OCI-LY7 (cell line): ENCODE data around the gene CLSTN2. TPM values are rescaled to one million over a fixed set of nuclear protein-coding genes. Genes with fewer than 3 reads are reported as not detected.

Experiments
- BruUV-seq: library from RNA; stranded (reverse); fragments of 400-500 nt; replicated peaks from 2 replicates; lab custom pipeline; 2021; lab: Mats Ljungman, UMichigan
- CTCF ChIA-PET: fragments of 300-600 bp; sonication (Branson Sonifier 250); formaldehyde crosslinking; loops from one replicate; lab custom pipeline; 2022; ENCODE audit warnings: antibody characterized with exemption; ENCODE audit not compliant: unreplicated experiment; lab: Charles Lee
- POLR2A ChIA-PET: fragments of 300-600 bp; sonication (Branson Sonifier 250); formaldehyde crosslinking; loops from one replicate; lab custom pipeline; 2022; ENCODE audit warnings: antibody characterized with exemption; lab: Charles Lee
- DNase-seq: peaks from one replicate; pipeline ENCODE4 v3.0.0-alpha.2; 2015; ENCODE audit warnings: low spot score
- H2AFZ ChIP-seq: fragments of 200-600 bp; sonication (generic), shearing (Covaris generic); 2 replicates; pipeline ENCODE4 v1.6.1; 2014; ENCODE audit warnings: mild to moderate bottlenecking, antibody characterized with exemption, low read length, moderate library complexity
- H3K27ac ChIP-seq: fragments of 200-600 bp; sonication (generic); 2 replicates; pipeline ENCODE4 v1.5.1; 2014; ENCODE audit warnings: mixed run types, low read depth, mild to moderate bottlenecking, moderate library complexity, low read length, inconsistent platforms; ENCODE audit not compliant: poor library complexity, severe bottlenecking
- H3K36me3 ChIP-seq: fragments of 200-600 bp; sonication (generic); 2 replicates; pipeline ENCODE4 v1.6.1; 2014; ENCODE audit warnings: mild to moderate bottlenecking, antibody characterized with exemption, low read length, moderate library complexity, mixed read lengths; ENCODE audit not compliant: insufficient read depth
- H3K4me1 ChIP-seq: fragments of 200-600 bp; sonication (generic); 2 replicates; pipeline ENCODE4 v1.5.1; 2014; ENCODE audit warnings: mild to moderate bottlenecking, low read length; ENCODE audit not compliant: insufficient read depth, poor library complexity, severe bottlenecking
- H3K4me2 ChIP-seq: fragments of 200-600 bp; sonication (generic); 2 replicates; pipeline ENCODE4 v1.6.1; 2014; ENCODE audit warnings: mild to moderate bottlenecking, low read length
- H3K4me3 ChIP-seq: fragments of 200-600 bp; sonication (generic); 2 replicates; pipeline ENCODE4 v1.5.1; 2014; ENCODE audit warnings: mild to moderate bottlenecking, low read depth, low read length; ENCODE audit not compliant: poor library complexity, severe bottlenecking
- H3K79me2 ChIP-seq: fragments of 200-600 bp; sonication (generic); 2 replicates; pipeline ENCODE4 v1.6.1; 2016; ENCODE audit warnings: low read depth, mild to moderate bottlenecking, low read length, moderate library complexity, mixed read lengths; ENCODE audit not compliant: insufficient read depth
- H3K9me2 ChIP-seq: fragments of 200-600 bp; sonication (generic); 2 replicates; pipeline ENCODE4 v1.6.1; 2016; ENCODE audit warnings: mild to moderate bottlenecking, low read length, mixed read lengths; ENCODE audit not compliant: insufficient read depth
- H3K9me3 ChIP-seq: fragments of 200-600 bp; sonication (generic); 2 replicates; pipeline ENCODE4 v1.6.1; 2014; ENCODE audit warnings: mild to moderate bottlenecking, mixed run types, low read length, mixed read lengths
- H4K20me1 ChIP-seq: fragments of 200-600 bp; sonication (generic); 2 replicates; pipeline ENCODE4 v1.6.1; 2014; ENCODE audit warnings: mild to moderate bottlenecking, antibody characterized with exemption, low read length, moderate library complexity, mixed read lengths; ENCODE audit not compliant: insufficient read depth
- CTCF ChIP-seq: fragments of 200-600 bp; sonication (generic); conservative IDR thresholded peaks from 2 replicates; pipeline ENCODE4 v1.5.1; 2014; ENCODE audit warnings: mild to moderate bottlenecking, antibody characterized with exemption, low read length, moderate library complexity, mixed read lengths
- EZH2phosphoT487 ChIP-seq: fragments of 200-600 bp; sonication (generic); IDR thresholded peaks from 2 replicates; pipeline ENCODE4 v1.6.1; 2018; ENCODE audit warnings: low read depth, borderline replicate concordance, mild to moderate bottlenecking, mixed run types, antibody characterized with exemption, low read length, moderate library complexity, mixed read lengths
- intact Hi-C: fragments of 100-400 bp; cut with micrococcal nuclease; formaldehyde crosslinking; loops from one replicate; pipeline ENCODE4 v1.10.0; 2022; ENCODE audit not compliant: unreplicated experiment
- total RNA-seq, 2 experiments: library from RNA; depleted of rRNA in 1 of 2; stranded (reverse); fragments of >200 nt in 1 of 2; shearing (Covaris generic) in 1 of 2; gene quantifications; 2 replicates each; pipeline ENCODE4 v1.2.3, GENCODE V29; 2014 to 2022

CLSTN2 gene
- total RNA-seq, 2 experiments from 2014 or later, result not detected

- Histone ChIP-seq H3K9me3 (no peaks in the 10 kb centered on the region), H4K20me1 (no peaks in the 10 kb centered on the region), H3K4me1 (no peaks in the 10 kb centered on the region), H3K79me2 (no peaks in the 10 kb centered on the region), H3K9me2 (no peaks in the 10 kb centered on the region), H3K27ac (no peak overlapping the region), H2AFZ (no peak overlapping the region), H3K36me3 (no peaks in the 10 kb centered on the region), H3K4me3 (no peak overlapping the region), H3K4me2 (no peak overlapping the region)
- BruUV-seq, result no TSS peak
- ChIA-PET CTCF (no interaction called here), POLR2A (no interaction called here)
- TF ChIP-seq CTCF (no peak), EZH2phosphoT487 (no peak)
- intact Hi-C loops, result no loop called here
- no peak for DNase-seq
Measured at GRCh38 chr3:140584549-140584948, 649.6 kb downstream of the CLSTN2 start.

GRCh38 chr3:140585828-140586227 lies 650.8 kb downstream of the CLSTN2 start:
- Histone ChIP-seq H3K4me1 (no peaks in the 10 kb centered on the region), H3K9me2 (no peaks in the 10 kb centered on the region), H3K79me2 (no peaks in the 10 kb centered on the region), H2AFZ (no peak overlapping the region), H3K9me3 (no peaks in the 10 kb centered on the region), H3K27ac (no peak overlapping the region), H3K4me2 (no peak overlapping the region), H4K20me1 (no peaks in the 10 kb centered on the region), H3K36me3 (no peaks in the 10 kb centered on the region), H3K4me3 (no peak overlapping the region)
- TF ChIP-seq CTCF (no peak), EZH2phosphoT487 (no peak)
- POLR2A ChIA-PET, result interaction anchor here (0.6 kb wide), 1 partner anchor 1065 kb away, joined by 3 read pairs; no protein-coding TSS in a partner anchor
- BruUV-seq, result no TSS peak
- CTCF ChIA-PET, result no interaction called here
- DNase-seq, result no peak
- intact Hi-C loops, result no loop called here

DNA sequence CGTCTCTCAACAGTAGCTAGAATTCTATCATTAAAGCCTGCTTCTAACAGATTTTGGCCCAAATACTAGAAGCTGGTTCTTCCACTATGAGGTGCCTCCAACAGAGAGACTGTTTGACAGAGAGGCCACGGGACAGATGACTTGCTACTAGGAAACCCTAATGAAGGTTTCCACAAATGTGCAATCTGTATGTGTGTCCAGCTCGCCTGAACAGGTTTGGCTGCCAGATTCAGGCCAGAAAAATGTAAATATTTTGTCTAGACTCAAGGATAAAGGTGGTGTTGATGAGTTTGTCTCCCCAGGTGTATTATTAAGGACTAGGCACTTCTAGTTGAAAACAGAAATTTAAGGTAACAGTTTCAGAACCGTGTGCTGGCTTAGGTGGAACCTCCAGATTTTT lies 651.3 kb downstream of the CLSTN2 start:
- no TSS peak for BruUV-seq
- ChIA-PET CTCF (interaction anchor here (0.6 kb wide), 1 partner anchor 42 kb away, joined by 6 read pairs; no protein-coding TSS in a partner anchor), POLR2A (interaction anchor here (0.6 to 0.7 kb wide), 2 partner anchors 230 to 1066 kb away, joined by 3 to 5 read pairs; no protein-coding TSS in a partner anchor)
- DNase-seq, result no peak
- Histone ChIP-seq H3K4me1 (no peaks in the 10 kb centered on the region), H3K36me3 (no peaks in the 10 kb centered on the region), H3K4me3 (no peak overlapping the region), H3K4me2 (no peak overlapping the region), H3K79me2 (no peaks in the 10 kb centered on the region), H3K9me2 (no peaks in the 10 kb centered on the region), H3K27ac (no peak overlapping the region), H3K9me3 (no peaks in the 10 kb centered on the region), H4K20me1 (no peaks in the 10 kb centered on the region), H2AFZ (no peak overlapping the region)
- TF ChIP-seq EZH2phosphoT487 (no peak), CTCF (no peak)
- intact Hi-C loops, result no loop called here
